Activated gamma-delta T cell treated with Interleukin-2 at 50 U/mL for 16 hours (primary cell): ENCODE results near the gene DDI2.

Experiments
- DNase-seq: peaks from one replicate; pipeline ENCODE4 v3.0.0-alpha.2; 2020

DDI2 gene

DNA sequence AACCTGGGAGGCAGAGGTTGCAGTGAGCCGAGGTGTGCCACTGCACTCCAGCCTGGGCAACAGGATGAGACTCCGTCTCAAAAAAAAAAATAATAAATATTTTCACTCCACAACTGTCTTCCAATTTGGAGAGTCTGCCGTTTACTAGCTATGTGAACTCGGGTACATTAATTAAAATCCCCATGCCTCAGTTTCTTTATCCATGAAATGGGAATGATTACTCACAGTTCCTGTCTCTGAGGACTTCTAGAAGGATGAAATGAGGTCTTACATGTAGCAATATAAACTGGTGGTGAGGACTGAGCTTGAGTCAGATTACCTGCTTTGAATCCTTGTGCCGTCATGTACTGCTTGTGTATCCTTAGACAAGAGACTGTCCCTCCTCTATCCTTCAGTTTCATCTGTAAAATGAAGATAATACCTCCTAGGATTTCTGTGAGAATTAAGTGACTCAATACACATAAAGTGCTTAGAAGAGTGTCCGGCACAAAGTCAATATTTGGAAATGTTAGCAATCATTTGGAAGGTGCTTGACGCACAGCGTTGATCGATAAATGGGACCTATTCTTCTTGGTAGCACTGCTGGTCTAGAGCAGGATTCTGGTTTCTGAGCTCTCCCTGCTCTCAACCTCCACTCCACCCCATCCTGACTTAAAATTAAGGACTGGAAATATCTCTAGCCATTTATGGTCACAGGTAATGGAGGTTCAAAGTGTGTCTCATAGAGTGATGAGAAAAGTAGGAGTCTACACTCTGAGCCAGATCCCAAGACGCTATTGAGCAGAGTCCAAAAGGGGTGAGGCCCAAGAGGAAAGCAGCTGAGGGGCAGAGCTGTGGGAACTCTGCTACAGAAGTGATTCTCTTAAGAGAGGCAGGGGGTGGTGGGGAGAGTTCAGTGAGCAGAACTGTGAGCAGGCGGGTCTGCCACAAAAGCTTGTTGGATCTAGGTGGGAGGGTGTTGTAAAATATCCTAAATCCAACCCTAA lies 11.6 kb upstream of the DDI2 start:
- DNase-seq, result no peak

DNA sequence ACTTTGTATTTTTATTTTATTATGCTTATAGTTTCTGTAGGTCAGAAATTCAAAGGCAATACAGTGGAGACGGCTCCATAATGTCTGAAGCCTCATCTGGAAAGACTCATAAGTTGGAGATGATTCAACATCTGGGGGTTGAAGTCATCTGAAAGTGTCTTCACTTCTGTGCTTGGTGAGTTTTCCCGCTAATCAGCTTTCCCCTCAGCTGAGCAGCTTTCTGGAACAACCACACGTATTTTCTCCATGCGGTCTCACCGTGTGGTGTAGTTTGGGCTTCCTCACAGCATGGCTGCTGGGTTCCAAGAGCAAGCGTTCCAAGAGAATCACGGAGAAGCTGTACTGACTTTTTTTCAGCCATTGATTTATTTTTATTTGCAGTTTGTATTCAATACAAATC lies 7.6 kb upstream of the DDI2 start:
- no peak for DNase-seq

DNA sequence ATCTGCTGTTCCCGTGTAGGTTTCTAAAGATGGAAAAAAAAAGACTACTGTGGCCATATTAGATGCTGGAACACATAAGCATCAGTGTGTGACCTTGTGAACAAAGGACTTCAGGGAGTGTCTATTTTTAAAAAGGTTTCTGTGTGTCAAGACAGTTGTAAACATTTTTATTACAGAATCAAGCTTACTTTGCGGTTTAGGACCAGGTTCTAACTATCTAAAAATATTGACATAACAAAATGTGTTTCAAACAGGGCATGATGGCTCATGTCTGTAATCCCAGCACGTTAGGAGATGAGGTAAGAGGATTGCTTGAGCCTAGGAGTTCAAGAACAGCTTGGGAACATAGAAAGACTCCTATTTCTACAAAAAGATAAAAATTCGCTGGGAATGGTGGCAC lies 7.1 kb upstream of the DDI2 start:
- no peak for DNase-seq

DNA sequence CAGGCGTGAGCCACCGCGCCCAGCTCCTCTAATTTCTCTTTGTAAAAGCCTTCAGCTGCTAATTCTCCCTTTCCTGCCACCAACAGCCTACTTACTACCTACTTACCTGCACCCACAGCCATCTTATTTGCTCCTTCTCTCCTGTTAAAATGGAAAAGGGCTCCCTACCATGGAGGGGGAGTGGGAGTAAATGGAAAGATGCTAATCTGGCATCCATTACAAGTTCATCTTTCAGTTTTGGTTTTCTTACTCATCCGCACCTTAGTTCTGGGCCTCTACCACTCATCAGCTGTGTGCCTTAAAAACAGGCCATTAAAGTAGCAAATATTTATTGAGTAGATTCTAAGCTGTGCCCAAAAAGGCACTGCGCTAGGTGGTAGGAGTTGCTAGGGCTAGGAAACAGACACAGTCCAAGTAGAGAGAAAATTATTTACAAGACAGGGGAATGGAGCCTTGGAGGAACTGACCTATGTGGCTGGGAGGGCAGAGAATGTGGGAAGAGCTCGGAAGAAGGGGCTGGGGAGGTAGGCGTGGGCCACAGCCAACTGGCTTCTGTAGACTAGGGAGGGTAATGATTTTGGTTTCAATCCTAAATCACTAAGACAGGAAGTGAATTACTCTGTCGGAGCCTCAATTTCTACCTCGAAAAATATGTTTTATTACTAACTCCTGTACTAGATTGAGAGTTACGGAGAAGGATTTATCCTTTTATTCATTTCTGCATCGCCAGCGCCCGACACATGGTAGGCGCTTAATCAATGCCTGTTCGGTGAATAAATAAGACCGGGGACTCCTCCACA lies 685 bp upstream of the DDI2 start:
- DNase-seq, result no peak

DNA sequence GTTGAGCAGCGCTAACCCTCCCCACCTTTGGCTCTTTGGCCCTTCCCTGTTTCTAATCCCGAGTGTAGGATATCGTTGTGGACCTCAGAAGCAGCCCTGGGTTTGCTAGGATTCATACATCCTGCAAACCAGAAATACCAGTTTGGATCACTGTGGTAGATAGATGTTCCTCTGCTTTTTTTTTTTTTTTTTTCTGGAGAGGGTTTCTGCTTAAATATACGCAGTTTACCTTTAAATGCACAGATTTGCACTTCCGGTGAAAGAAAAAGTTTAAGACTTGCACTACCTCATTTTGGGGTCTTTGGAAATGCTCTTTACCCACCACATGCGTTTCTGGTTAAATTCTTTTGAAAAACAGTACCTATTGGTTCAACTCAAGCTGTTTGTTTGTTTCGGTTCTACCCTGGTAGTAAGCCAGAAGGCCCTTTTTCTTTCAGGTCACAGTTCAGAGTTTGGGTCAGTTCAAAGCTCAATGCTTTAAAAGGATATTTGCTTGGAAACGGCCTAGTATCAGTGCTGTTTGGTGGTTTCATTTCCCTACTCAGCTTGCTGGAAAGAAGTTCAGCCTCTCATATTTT lies 908 bp downstream of the DDI2 start:
- no peak for DNase-seq

DNA sequence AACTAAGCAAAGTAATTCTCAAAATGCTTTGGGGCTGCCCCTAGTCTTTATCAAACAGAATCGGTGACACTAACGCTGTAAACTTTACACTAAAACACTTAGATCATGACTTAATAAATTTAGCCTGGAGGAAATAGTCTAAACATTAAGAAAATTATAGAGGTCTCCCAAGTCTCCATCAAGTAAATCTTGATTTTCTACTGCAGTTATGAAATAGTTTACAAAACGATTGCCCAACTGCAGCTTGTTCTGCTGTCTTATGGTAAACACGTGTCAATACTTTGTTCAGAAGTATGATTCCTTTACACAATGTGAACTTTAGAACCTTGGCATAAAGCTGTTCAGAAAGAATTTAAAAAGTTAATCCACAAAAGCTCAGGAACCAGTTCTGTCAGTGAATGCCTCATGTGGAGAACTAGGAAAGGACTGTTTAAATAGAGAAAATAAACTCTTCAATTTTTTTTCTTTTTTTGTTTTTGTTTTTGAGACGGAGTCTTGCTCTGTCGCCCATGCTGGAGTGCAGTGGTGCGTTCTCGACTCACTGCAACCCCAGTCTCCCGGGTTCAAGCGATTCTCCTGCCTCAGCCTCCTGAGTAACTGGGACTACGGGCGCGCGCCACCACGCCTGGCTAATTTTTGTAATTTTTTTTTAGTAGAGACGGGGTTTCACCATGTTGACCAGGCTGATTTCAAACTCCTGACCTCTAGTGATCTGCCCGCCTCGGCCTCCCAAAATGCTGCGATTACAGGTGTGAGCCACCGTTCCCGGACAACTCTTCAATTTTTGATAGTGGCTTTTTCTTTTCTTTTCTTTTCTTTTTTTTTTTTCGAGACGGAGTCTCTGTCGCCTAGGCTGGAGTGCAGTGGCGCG lies 1.6 kb downstream of the DDI2 start:
- no peak for DNase-seq

DNA sequence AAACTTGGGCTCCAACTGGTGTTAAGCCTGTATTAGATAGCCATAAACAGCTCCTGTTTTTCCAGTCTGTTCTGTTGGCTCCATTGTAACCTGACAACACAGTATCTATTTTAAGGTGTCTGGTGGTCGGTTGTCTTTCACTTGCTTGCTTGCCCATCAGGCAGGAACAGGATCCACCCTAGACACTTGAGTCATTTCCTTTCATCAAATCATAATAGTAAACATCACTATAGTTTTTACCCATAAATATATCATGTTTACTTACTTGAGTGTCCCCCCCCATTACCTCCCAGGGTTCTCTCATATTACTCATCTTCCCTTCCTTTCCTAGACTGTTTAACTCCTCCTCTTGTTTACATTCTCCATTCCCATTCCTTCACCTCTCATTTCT lies 2.9 kb downstream of the DDI2 start:
- DNase-seq, result peak; percentile 18

DNA sequence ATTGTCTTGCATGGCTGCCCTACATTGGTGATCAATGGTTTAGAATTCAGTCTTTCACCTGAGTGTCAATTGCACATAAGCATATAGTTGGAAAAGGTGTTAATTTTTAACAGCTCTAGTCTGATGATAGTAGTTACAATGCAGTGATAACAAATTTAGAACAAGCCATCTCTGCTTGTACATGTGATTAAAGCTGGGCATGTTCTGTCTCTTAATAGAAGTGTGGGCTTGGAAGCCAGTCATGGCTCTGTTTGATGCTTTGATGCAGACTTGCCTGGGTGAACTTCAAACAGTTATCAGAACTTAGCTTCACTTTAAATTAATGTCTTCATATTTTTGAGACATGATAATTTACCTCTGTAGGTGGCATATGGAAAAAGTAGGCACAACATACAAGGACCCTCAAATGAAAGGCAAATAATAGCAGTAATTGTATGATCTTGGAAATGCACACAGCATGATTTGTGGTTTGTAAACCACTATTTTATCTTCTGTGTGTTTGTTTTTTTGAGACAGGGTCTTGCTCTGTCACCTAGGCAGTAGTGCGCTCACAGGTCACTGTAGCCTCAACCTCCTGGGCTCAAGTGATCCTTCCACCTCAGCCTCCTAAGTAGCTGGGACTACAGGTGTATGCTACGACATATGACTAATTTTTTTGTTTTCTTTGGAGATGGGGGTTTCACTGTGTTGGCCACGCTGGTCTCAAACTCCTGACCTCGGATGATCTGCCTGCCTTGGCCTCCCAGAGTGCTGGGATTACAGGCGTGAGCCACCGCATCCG lies 3.8 kb downstream of the DDI2 start:
- DNase-seq, result no peak

- no peak for DNase-seq
These were observed 4.7 kb downstream of the DDI2 start for GRCh38 chr1:15621975-15622374.

DNA sequence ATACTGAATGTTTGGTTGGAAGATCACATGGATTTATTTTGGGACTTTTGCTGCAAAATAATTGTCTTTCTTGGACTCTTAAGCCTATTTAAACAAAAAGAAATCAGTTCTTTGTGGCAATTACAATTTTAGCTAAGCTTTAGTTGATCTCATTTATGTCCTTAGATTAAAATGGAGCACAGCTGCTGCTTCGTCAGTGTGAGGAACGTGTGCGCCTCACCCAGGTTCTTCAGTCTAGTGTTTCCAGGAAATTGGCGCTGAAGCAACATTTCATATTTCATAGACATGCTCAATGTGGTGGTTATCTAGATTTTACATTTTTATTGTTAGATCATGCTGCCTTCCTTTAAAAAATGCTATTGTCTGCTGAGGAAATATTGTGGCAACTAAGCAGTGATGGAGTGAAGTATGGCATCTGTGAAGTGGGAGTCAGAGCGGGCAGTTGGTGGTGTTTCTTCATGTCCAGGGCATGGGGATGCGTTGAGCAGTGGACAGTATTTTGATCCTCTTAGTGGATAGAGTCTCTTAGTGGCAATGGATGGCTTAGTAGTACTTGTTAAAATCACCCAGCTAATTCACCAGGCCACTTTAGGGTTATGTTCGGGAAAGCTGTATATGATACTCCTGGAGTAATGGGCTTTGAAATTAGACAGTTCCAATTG lies 5.6 kb downstream of the DDI2 start:
- no peak for DNase-seq

DNA sequence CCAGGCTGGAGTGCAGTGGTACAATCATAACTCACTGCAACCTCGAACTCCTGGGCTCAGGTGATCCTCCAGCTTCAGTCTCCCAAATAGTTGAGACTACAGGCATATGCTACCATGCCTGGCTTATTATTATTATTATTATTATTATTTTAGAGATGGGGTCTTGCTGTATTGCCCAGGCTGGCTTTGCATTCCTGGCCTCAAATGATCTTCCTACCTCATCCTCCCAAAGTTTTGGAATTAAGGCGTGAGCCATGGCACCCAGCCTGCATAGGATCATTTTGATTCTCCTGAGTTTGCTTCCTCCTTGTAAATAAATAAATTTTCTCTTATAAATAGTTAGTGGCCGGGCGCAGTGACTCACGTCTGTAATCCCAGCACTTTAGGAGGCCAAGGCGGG lies 6.2 kb downstream of the DDI2 start:
- no peak for DNase-seq

GRCh38 chr1:15624133-15624714 lies 7.0 kb downstream of the DDI2 start:
- DNase-seq, result no peak

DNA sequence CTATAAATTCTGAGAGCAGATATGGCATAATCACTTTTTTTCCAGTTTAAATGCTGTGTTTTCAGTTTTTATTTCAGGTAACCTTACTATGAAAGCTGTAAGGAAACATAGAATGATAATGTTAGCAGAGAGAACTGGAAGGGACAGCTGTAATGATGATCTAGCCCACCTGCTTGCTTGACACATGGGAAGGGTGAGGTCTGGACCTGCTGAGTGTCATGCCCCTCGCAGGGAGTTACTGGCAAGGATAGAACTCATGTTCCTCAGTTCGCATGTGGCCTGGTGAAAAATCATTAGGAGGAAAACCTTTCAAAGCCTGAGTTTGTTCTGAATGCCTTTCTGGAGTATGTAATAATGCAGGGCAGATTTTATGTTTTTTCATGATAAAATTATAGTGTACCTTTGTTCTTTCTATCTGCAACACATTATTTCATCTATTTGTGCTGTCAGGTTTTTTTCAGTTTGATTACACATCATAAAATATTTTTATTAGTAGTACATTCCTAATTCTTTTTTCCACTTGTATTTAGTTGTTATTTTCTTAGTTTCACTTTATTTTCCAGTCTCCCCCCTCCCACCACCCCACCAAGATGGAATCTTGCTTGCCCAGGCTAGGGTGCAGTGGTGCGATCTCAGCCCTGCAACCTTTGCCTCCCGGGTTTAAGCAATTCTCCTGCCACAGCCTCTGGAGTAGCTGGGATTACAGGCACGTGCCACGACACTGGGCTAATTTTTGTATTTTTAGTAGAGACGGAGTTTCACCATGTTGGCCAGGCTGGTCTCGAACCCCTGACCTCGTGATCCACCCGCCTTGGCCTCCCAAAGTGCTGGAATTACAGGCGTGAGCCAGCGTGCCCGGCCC lies 8.0 kb downstream of the DDI2 start:
- no peak for DNase-seq

GRCh38 chr1:15626269-15626950 lies 9.2 kb downstream of the DDI2 start:
- no peak for DNase-seq

DNA sequence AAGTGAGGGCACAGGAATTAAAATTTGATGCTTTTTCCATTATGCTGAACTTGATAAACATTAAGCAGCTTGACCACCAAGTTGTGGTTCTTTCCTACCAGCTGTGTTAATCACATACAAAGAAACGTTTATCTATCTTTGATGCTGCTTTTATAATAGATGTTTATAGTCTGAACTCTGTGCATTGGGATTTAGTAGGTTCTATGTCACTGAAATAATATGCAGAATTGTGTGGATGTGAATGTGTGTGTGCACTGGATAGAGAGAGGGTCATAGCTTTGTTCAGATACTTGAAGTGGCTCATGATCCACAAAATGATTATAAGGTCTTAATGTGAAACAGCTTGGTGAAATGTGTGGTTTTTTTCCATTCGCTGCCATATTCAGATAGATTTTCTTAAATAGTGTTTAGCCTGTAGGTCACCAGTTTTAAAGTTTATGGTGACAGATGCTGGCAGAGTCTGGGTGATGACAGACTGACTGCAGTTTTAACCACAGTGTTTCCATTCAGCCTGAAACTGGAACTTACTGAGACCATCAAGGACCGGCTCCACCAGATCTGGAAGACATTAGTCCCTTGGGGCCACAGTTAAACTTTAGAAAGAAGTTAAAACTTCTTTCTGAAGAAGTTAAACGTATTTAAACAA lies 10.2 kb downstream of the DDI2 start:
- DNase-seq, result no peak

GRCh38 chr1:15628003-15628402 lies 10.7 kb downstream of the DDI2 start:
- no peak for DNase-seq

DNA sequence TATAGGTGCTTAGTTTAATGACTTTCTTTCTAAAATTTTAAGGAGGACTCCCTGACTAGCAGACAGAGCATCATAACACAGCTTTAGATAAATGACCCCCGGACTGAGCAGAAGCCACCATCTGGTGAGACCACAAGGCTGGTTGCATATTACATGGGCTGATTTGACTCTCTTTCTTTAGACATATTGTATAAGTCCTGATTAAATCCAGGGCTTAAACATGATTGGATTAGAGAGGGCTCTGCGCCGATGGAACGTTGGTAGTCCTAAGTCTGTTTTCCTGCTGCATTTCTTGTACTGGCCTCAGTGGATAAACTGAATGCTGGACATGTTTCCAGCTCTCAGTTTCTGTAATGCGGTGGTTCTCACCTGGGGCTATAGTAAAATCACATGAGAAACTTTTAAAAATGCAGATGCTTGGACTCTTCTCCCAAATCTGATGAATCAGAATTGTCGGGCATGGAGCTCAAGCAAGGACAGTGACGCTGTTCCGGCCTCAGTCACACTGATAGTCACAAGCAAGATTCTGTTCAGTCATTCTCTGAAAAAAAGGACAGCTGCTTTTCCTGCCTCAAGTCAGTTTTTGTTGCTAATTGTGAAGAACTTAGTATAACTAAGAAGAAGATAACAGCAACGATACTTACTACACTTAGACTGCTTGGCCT lies 16.6 kb downstream of the DDI2 start:
- no peak for DNase-seq

DNA sequence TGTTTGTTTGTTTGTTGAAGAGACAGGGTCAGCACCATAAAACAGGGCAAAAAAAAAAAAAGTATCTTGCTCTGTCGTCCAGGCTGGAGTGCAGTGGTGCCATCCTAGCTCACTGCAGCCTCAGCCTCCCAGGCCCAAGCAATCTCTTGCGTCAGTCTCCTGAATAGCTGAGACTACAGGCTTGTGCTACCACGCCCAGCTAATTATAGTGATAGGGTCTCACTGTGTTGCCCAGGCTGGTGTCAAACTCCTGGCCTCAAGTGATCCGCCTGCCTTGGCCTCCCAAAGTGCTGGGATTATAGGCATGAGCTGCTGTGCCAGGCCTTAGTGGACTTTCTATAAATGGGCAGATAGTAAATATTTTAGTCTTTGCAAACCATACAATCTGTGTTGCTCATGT lies 19.2 kb downstream of the DDI2 start:
- DNase-seq, result no peak
